Upper lobe of left lung (tissue), 6 donors: Measurements from ENCODE around the gene DGCR2. TPM values are rescaled to one million over a fixed set of nuclear protein-coding genes. Genes with fewer than 3 reads are reported as not detected.
"Not testable (repeated sequence)": the region's sequence is repeated elsewhere in the genome, so short reads cannot be mapped to it uniquely, and the experiment has no call there.

Experiments used
- ATAC-seq, 2 donors: fragments of 200-7000 bp; cut with Tn5 transposase; one replicate each; pipeline ENCODE4 v1.9.1; 2022; ENCODE audit warnings: mild to moderate bottlenecking in 2 of 2, moderate library complexity in 2 of 2; ENCODE audit not compliant: low FRiP score in 2 of 2
- DNase-seq, 2 donors: peaks; one replicate each; pipeline ENCODE4 v3.0.0-alpha.2; 2019 to 2020
- H3K27ac ChIP-seq, 4 donors: fragments of 200-600 bp; sonication (generic); one replicate each; pipeline ENCODE4 v1.5.1; 2016 to 2019
- H3K27me3 ChIP-seq, 4 donors: fragments of 200-600 bp; sonication (generic); one replicate each; pipeline ENCODE4 v1.5.1; 2017 to 2019
- H3K36me3 ChIP-seq, 4 donors: fragments of 200-600 bp; sonication (generic); one replicate each; pipeline ENCODE4 v1.5.1; 2016 to 2019
- H3K4me1 ChIP-seq, 4 donors: fragments of 200-600 bp; sonication (generic); one replicate each; pipeline ENCODE4 v1.5.1; 2018 to 2019
- H3K4me3 ChIP-seq, 4 donors: fragments of 200-600 bp; sonication (generic); one replicate each; pipeline ENCODE4 v1.5.1; 2017 to 2019; ENCODE audit warnings: mild to moderate bottlenecking in 2 of 4, moderate library complexity in 1 of 4
- H3K9me3 ChIP-seq, 4 donors: fragments of 200-600 bp; sonication (generic); one replicate each; pipeline ENCODE4 v1.5.1; 2018 to 2019
- CTCF ChIP-seq, 6 experiments: fragments of 450-650 bp in 4 of 6; fragments of 200-600 bp in 2 of 6; sonication (generic) in 2 of 6; IDR thresholded peaks; one replicate each; pipeline ENCODE4 v1.5.1; 2016 to 2019; ENCODE audit warnings: antibody characterized with exemption in 6 of 6
- EP300 ChIP-seq, 4 donors: sonication (generic); formaldehyde crosslinking; IDR thresholded peaks; one replicate each; pipeline ENCODE4 v1.5.1; 2017; ENCODE audit warnings: antibody characterized with exemption in 4 of 4, control low read depth in 2 of 4
- POLR2A ChIP-seq, 4 donors: fragments of 450-650 bp; IDR thresholded peaks; one replicate each; pipeline ENCODE4 v1.5.1; 2016 to 2017; ENCODE audit warnings: antibody characterized with exemption in 4 of 4, mild to moderate bottlenecking in 2 of 4
- POLR2AphosphoS5 ChIP-seq, 2 donors: sonication (generic); formaldehyde crosslinking; IDR thresholded peaks; one replicate each; pipeline ENCODE4 v1.5.1; 2017; ENCODE audit warnings: antibody characterized with exemption in 2 of 2
- WGBS, 2 donors: methylation state at CpG; one replicate each; pipeline ENCODE4 v1.1.5; 2017 to 2018; 5-methylcytosine and 5-hydroxymethylcytosine counted together
- total RNA-seq, 6 donors: library from RNA; depleted of rRNA in 4 of 6; stranded (reverse); fragments of >200 nt in 4 of 6; gene quantifications; one replicate each; pipeline versions ENCODE4 v1.1.0 to v1.2.1, GENCODE V29; 2016 to 2021
- donor health status: DM: no; HTN: no; CAD: no; lungs with moderate emphysema.
- donor health status: DM: no; HTN: yes; CAD: no; lungs with severe emphysema.

The DGCR2 gene
- total RNA-seq, 6 donors from 2014 or later = 65.9 to 101 (median 89.9) TPM

GRCh38 chr22:19082101-19082500 lies 40.1 kb downstream of the DGCR2 start:
- Histone ChIP-seq H3K4me1 (peaks cover 6 to 16% (median 14%) of the 10 kb centered on the region in 4 donors), H3K4me3 (no peak overlapping the region), H3K36me3 (peaks cover 5 to 26% (median 16%) of the 10 kb centered on the region in 4 donors), H3K27me3 (no peaks in the 10 kb centered on the region), H3K27ac (no peak overlapping the region), H3K9me3 (no peaks in the 10 kb centered on the region)
- DNase-seq (no peak), ATAC-seq (no peak)
- 72% methylated on average over 3 of the region's 3 CpGs for WGBS, 2 donors
- no peak for TF ChIP-seq CTCF (IDR thresholded peaks at IDR 0.05)
- TF ChIP-seq EP300 (IDR thresholded peaks at IDR 0.05) = no peak
- TF ChIP-seq POLR2A (IDR thresholded peaks at IDR 0.05) = no peak
- no peak for TF ChIP-seq POLR2AphosphoS5 (IDR thresholded peaks at IDR 0.05)

- Histone ChIP-seq H3K9me3 (no peaks in the 10 kb centered on the region), H3K27ac (no peak overlapping the region), H3K27me3 (no peaks in the 10 kb centered on the region), H3K4me3 (no peak overlapping the region), H3K36me3 (peaks cover 5 to 21% (median 14%) of the 10 kb centered on the region in 4 donors), H3K4me1 (peaks cover 0 to 11% (median 8%) of the 10 kb centered on the region in 4 donors)
- DNase-seq (no peak), ATAC-seq (no peak)
- WGBS, 2 donors = 87 to 92% methylated on average over 3 of the region's 3 CpGs
- no peak for TF ChIP-seq POLR2A (IDR thresholded peaks at IDR 0.05)
- TF ChIP-seq CTCF (IDR thresholded peaks at IDR 0.05) = no peak
- no peak for TF ChIP-seq EP300 (IDR thresholded peaks at IDR 0.05)
- TF ChIP-seq POLR2AphosphoS5 (IDR thresholded peaks at IDR 0.05) = no peak
Measured at GRCh38 chr22:19081351-19081750, 40.9 kb downstream of the DGCR2 start.

- WGBS, 2 donors = 96 to 100% methylated on average over 3 of the region's 3 CpGs
- DNase-seq (no peak), ATAC-seq (no peak)
- peaks cover 0 to 7% (median 6%) of the 10 kb centered on the region in 4 donors for H3K4me1 ChIP-seq
- no peaks in the 10 kb centered on the region for H3K27me3 ChIP-seq
- peaks cover 5 to 20% (median 14%) of the 10 kb centered on the region in 4 donors for H3K36me3 ChIP-seq
- no peak overlapping the region for H3K4me3 ChIP-seq
- no peak for TF ChIP-seq CTCF (IDR thresholded peaks at IDR 0.05)
- TF ChIP-seq POLR2AphosphoS5 (IDR thresholded peaks at IDR 0.05) = no peak
- no peak for TF ChIP-seq EP300 (IDR thresholded peaks at IDR 0.05)
- no peak for TF ChIP-seq POLR2A (IDR thresholded peaks at IDR 0.05)
- no peak overlapping the region for H3K27ac ChIP-seq
- no peaks in the 10 kb centered on the region for H3K9me3 ChIP-seq
Measured at GRCh38 chr22:19080853-19081252, 41.4 kb downstream of the DGCR2 start.

GRCh38 chr22:19079691-19080090 lies 42.5 kb downstream of the DGCR2 start:
- WGBS, 2 donors = 86 to 94% methylated on average over 3 of the region's 4 CpGs
- Histone ChIP-seq H3K4me1 (no peaks in the 10 kb centered on the region), H3K4me3 (no peak overlapping the region), H3K9me3 (no peaks in the 10 kb centered on the region), H3K27ac (no peak overlapping the region), H3K27me3 (no peaks in the 10 kb centered on the region), H3K36me3 (peaks cover 5 to 20% (median 14%) of the 10 kb centered on the region in 4 donors)
- TF ChIP-seq POLR2AphosphoS5 (IDR thresholded peaks at IDR 0.05) (no peak), CTCF (IDR thresholded peaks at IDR 0.05) (no peak), EP300 (IDR thresholded peaks at IDR 0.05) (no peak), POLR2A (IDR thresholded peaks at IDR 0.05) (no peak)
- no peak for DNase-seq
- no peak for ATAC-seq

GRCh38 chr22:19075404-19075803 lies 46.8 kb downstream of the DGCR2 start:
- DNase-seq (no peak), ATAC-seq (no peak)
- H3K27me3 ChIP-seq = no peaks in the 10 kb centered on the region
- no peaks in the 10 kb centered on the region for H3K9me3 ChIP-seq
- H3K27ac ChIP-seq = no peak overlapping the region
- H3K4me1 ChIP-seq = no peaks in the 10 kb centered on the region
- peaks cover 0 to 17% (median 10%) of the 10 kb centered on the region in 4 donors for H3K36me3 ChIP-seq
- WGBS, 2 donors = 96 to 100% methylated on average over 1 of the region's 1 CpG
- no peak for TF ChIP-seq POLR2A (IDR thresholded peaks at IDR 0.05)
- TF ChIP-seq POLR2AphosphoS5 (IDR thresholded peaks at IDR 0.05) = no peak
- no peak for TF ChIP-seq CTCF (IDR thresholded peaks at IDR 0.05)
- TF ChIP-seq EP300 (IDR thresholded peaks at IDR 0.05) = no peak
- H3K4me3 ChIP-seq = no peak overlapping the region

- peaks cover 13 to 37% (median 15%) of the 10 kb centered on the region in 4 donors for H3K36me3 ChIP-seq
- H3K9me3 ChIP-seq, ATAC-seq, DNase-seq, H3K27me3 ChIP-seq, H3K4me1 ChIP-seq, H3K27ac ChIP-seq, H3K4me3 ChIP-seq: not testable (repeated sequence)
Measured at GRCh38 chr22:19072853-19073252, 49.4 kb downstream of the DGCR2 start.
